ENCODE data around the gene NMNAT3. TPM values are rescaled to one million over a fixed set of nuclear protein-coding genes. Genes with fewer than 3 reads are reported as not detected.

The NMNAT3 gene
- polyA plus RNA-seq, 5 donors, result 5.0 to 6.8 (median 6.3) TPM

DNA sequence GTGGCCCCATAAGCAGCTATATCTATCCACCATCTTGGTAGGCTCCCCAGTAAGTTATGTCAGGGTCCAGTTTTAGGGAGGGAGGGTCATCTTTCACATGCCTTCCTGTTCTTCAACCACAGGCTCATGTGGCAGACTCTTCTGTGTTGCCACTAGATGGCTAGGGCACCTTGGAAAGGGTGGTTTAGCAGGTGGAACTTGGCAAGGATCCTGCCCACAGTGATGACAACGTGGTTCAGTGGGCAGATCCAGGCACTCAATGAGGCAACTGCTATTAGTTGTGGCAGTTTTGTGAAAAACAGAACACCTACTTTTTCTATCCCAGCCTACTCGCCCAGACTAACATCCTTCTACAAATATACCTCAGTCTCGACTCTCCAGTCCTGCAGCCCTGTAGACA, 131.0 kb downstream of the NMNAT3 start:
- no peak for DNase-seq

DNA sequence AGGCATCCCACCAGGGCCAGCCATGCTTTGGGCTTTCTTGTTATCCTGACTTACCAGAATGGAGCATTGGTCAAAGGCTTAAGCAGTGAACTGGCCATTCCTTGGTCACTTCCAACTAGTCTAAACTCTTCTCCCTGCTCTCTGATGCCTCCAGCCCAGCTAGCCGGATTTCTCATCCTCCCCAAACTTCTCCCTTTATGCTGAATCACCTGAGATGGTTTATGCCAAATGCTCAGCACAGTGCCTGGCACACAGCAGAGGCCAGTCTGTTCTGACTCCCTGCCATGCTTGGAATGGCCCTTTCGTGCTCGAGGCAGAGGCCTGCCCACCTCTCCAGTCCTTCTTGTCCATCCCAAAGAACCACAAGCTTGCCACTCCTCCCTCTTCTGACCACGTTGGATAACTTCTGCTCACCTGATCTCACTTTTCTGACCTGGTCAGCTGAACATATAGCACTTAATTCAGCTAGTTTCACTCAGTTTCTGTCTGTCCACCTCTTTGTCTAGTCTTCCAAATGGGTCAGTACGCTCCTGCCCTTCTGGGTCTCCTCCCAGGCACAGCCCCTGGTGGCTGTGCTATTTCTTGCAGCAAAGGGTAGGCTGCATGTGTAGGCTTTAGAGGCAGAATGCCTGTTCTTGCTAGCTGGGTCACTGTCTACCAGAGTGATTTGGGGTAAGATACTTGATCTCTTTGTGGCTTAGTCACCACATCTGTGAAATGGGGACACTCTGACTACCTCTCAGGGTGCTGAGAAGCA, 136.1 kb downstream of the NMNAT3 start:
- no peak for DNase-seq

DNA sequence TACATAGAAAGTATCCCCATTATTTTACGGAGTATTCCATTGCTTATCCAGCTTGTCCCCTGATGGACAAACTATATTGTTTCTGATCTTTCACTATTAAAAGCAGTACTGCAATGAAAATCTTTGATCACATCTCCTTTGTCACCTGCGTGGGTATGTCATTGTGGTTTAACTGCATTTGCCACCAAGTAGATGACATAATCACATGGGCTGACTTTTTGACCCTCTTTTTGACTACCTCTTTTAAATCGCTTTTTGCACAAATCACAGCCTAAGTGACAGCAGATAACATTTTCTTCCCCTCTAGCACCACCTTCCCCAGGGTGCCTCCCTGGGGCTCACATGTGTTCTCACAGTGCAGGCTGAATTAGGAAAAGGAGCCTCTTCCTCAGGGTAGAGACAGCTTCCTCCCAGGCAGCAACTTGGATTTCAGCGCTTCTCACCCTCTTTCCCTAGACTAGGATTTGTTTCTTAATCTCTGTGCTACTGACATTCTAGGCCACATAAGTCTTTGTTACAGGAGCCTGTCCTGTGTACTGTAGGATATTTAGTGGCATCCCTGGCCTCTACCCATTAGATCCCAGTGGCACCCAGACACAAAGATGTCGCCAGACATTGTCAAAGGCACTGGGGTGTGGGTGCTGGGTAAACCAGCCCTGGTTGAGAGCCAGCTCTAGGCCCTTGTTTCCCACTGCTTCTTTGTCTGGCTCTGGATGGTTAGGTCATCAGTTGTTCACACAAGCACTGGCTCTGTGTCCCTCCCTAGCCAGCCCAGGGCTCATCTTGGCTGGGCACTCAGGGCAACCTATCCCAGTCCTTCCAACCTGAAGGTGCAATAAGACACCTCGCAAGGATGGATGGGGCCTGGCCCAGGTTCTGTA, 136.9 kb downstream of the NMNAT3 start:
- DNase-seq, result no peak

DNA sequence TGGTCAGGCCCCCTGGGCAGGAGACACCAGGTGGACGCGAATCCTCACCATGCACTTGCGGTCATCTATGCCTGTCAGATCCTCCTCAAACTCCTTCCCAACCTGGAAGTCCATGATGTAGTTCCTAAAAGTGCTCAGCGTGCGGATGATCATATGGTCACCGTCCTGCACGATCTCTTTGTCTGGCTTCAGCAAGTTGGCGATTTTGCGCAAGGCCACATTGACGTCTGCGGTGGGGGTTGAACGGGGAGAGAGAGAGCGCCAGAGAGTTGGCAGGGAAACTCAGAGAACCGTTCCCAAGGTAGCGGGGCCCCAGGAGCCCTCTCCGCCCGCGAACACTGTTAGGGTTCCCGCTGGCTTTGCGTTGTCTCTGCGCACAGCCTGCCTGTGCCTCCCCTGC, 139.0 kb downstream of the NMNAT3 start:
- peak in 1 of 2 donors; percentile 70 for DNase-seq

DNA sequence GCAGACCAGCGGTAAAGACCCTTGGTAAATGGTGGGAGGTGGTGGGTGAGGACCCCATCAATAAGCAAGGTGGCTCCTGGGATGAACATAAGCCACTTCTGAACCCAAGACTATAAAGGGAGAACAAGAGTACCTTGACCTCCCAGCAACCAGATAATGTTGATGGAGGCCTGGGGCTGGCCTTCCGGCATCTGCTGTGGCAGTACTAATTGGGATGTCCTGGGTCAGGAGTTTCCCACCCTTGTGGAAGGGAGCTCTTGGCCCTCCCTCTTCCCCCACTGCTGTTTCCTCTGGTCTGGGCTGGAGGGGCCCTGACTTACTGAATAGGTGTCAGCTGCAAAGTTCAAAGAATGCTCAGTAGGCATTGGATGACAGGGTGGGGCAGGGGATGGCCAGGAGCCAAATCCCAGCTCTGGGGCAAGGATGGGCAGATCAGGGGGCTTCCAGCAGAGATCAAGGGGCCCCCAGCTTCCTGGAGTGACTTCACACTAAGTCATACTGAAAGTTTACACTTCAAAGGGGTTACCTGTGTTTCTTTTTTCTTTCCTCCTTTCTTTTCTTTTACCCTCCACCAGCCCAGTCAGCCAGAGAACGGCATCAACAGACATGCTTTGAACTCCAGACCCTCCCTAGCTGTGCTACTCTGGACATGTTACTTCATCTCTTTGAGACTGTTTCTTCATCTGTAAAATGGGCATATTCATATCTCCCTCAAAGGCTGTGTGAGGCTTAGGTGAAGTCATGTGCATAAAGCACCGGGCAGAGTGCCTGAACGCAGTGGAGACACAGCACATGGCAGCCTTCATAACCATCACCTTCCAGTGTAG, 139.8 kb downstream of the NMNAT3 start:
- no peak for DNase-seq

DNA sequence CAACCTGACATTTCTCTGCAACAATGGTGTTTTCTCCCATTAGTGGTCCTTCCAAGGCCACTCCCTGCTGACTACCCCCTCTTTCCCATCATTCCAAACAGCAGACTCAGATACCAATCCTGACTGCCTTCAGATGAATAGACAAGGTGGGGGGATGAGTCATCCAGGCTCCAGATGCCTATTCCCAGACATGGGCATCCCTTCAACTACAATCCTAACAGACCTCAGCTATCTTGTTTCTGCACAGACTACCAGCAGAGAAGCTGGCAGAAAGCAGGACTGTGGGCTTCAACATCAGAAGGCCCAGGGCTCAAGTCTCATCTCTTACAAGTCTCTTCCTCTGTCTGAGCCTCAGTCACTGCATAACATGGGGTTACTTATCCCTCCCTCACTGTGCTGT, 140.4 kb downstream of the NMNAT3 start:
- DNase-seq, result no peak

DNA sequence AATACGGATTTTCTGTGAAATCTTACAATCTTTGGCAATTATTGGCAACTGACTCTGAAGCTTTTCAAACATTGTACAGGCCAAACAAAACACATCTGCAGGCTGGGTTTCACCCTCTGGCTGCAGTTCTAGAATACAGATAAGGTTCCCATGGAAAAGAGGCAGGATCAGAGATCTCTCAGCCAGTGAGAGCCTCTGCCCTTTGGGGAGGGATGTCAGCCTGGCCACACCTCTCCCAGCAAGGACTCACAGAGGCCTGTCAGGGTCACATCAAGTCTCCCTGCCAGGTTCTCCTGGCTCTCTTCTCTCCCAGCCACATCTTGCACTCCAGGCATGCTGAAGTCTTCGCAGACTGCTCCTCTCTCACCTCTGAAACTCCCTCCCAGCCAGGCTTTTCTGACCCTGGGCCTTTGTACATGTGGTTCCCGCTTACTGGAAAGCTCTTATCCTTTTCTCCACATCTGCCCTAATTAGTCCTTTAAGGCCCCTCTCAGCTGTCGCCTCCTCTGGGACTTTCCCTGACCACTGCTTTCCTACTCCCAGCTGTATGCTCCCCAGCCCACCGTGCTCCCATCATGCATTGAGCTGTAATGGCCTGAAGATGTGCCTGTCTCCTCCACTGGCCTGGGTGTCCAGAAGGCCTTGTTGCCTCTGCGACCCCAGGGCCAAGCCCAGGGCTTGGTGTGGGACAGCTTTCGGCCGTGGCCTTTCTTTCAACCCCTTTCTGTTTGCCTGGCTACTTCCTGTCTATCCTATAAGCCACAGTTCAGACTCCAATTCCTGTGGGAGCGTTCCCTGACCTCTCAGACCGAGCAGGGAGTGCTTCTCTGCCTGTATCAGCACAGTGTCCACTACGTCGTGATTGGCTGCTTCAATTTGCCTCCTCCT, 142.5 kb downstream of the NMNAT3 start:
- DNase-seq, result peak in 1 of 2 donors; percentile 71

DNA sequence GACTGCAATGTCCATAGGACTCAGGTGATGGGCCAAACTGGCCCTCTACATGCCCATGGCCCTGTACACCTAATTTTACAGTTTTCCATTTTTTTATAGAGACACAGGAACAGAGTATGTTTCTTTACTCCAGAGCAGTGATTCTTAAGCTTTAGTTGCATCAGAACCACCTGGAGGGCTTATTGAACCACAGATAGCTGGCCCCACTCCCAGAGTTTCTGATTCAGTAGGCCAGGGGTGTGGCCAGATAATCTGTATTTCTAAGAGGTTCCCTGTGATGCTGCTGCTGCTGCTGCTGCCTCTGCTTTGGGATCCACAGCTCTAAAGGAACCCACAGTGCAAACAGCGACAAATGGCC, 143.3 kb downstream of the NMNAT3 start:
- no peak for DNase-seq

DNA sequence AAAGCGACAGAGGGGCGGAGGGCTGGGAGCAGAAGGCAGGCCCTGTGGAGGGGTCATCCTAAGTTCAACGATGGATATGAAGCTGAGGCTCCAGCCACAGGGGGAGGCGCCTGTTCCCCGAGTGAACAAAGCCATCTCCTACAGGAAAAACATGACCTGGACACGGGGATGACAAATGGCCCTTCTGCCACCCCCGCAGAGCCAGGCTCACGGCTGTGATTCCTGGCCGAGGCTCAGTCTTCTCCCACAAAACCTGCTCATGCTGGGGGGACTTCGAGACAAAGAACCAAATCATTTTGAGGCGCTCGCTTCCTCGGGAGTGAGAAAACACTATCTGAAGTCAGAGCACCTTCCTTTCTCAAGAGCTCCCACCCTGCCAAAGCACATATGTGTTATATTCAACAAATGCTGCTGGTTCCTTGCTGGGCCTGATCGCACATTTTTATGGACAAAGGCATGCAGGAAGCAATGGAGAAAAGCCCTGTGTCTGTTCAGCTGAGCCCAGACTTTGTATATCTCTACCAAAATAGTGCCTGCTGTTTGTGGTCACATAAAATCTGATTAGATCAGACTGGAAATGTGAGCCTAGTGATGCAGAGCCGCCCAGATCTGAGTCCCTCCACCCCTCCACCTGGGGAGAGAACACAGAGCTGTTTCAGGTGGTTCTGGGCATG, 143.9 kb downstream of the NMNAT3 start:
- peak in 1 of 2 donors; percentile 64 for DNase-seq

DNA sequence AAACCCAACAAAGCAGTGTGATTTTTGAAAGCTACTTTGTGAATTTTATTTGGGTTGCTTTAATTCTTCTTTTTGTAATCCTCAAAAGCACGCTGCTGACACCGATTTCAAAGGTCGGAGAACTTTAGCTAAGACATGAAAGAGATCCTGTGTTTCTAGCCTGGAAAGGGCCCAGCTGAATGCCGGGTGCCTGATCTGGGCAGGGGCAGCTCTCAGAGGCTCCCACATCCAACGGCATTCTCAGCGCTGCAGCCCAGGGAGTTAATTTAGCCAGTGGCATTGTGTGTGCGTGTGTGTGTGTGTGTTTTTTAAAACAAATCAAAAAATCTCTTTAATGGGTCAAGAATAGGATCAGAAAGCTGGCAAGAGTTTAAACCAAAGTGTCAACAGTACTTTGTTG, 144.8 kb downstream of the NMNAT3 start:
- no peak for DNase-seq

DNA sequence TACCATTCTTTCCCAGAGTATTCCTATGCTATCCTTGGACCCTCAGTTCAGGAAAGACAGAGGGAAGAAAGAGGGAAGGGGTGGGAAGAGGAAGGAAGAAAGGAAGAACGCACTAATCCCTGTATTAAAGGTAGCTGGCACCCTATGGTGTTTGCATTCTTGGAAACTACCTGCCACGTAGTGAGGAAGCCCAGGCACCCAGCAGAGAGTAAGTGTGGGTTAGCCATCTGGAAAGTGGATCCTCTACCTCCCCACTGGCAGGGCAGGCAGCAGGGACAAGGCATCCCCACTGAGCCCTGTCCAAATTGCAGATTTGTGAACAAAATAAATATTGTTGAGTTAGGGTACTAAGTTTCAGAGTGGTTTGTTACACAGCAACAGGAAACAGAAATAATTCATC, 147.1 kb downstream of the NMNAT3 start:
- no peak for DNase-seq

DNA sequence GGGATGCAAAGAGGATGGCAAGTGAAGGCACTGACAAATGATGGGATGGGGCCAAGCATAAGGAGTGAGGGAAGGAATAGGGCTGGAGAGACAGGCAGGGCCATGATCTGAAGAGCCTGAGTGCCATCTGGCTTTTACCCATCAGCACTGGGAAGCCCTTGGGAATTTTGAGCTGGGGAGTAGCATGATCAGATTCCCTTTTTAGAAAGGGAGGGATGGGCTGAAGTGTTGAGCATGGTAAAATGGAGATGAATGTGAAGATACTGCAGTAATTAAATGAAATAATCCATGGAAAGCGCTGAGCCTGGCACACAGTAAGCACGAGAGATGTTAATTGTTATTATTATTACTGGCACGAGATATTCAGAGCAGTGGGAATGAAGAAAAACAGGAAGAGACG, 148.1 kb downstream of the NMNAT3 start:
- no peak for DNase-seq

DNA sequence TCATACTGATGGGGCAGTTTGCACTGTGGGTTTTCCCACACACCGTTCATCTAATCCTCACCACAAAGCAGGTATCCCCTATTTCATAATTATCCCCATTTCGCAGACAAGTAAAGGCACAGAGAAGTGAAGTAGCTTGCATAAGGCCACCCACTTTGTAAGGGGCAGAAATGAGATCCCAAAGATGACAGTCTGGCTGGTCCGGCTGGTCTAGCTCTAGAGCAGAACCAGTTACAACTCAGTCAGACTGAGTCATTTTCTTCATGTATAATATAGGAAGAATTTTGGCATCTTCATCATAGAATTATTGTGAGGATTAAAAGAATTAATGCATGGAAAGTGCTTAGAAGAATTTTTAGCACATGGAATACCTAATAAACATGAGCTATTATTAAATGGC, 148.8 kb downstream of the NMNAT3 start:
- DNase-seq, result no peak

DNA sequence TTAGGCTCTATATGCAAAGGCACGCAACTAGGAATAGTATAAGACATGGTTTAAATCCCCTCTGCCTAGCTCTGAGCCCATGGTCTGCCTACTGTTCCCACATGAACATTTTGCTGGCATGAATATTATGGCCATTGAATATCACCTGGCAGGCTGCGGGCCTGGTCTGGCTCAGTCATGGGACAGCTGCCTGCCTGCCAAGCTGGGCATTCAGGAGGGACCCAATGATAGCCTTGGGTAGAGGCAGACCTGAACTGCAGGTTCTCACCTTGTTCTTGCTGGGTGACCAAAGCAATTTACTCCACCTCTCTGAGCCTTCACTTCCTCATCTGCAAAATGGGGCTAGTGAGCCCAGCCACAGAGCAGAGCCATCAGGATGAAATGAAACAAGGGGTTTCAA, 149.5 kb downstream of the NMNAT3 start:
- DNase-seq, result no peak

DNA sequence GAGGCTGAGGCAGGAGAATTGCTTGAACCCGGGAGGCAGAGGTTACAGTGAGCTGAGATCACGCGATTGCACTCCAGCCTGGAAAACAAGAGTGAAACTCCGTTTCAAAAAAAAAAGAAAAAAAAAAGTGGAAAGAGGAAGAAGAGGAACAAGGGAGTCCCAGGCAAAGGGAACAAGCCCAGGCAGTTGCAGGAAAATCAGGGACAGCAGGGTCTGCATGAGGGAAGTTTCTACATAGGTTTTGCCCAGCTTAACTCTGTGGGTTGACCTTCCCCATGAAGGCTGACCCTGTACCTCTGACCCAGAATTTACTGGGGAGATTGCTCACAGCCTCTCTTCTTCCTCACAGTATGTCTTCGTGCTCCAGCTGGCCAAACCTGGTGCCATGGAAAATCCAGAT, 150.5 kb downstream of the NMNAT3 start:
- DNase-seq, result no peak

DNA sequence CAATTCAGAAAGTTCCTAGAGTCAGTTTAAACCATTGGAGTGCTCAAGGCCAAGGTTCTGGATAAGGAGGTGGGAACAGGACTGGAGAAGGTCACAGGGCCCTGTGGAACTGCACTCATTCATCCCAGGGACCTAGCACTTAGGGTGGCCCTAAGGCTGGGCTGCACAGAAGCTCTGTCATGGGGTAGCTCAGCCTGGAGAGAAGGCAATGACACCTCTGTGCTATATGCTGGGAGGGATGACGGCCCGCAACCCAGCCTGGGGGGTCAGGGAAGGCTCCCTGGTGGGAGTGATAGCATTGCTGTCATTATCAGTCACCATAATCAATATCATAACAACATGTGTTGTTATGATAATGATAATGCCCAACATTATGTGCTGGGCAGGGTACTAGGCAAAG, 151.6 kb downstream of the NMNAT3 start:
- DNase-seq, result no peak

DNA sequence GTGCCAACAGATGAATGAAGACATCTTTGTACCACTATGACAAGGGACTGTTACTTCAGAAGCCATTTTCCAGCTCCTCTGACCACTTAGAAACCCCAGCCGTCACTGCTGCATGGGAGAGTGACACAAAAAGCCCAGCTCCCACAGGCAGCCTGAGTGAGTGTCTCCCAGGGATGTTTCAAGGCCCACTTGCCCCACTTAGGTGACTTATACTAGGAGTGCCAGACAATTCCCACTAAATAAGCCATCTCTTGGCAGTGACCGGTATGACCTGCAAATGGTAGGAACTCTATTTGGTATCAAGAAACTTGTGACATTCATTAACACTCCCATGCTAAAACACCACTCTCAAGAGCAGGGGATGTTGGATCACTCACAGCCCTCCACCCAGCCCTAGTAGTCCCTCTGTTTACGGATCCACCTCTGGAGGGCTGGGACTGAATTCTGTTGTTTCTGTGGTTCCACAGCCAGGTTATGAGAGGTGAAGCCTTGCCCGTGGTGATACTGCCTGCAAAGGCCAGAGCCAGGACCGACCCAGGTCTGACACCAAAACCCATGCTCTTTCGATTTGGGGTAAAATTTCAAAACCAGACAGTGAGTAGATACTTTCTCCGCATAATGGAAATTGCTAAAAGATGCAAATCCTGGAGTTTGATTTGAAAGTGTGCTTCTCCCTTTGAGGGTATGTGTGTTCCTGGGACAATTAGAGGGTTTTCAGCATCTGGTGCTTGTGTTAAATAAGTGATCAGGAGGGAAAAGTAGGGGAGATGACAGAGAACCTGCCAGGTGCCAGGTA, 152.7 kb downstream of the NMNAT3 start:
- no peak for DNase-seq

DNA sequence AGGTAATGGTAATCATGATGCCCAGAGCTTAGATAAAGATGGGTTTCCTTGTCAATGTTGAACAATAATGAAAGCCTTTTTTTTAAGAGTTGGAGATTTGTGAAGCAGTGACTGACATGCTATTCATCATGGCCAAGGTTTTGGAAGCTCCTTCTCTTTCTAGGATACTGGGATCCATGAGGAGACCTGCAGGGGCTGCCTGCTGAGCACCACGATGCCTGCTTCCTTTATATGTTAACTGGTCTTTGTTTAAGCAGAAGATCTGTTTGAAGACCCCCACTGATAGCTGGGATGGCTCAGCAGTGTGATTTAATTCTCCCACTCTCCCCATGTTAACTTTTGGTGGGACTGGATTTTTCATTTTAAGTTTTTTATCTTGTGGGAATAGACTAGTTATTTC, 154.1 kb downstream of the NMNAT3 start:
- no peak for DNase-seq

DNA sequence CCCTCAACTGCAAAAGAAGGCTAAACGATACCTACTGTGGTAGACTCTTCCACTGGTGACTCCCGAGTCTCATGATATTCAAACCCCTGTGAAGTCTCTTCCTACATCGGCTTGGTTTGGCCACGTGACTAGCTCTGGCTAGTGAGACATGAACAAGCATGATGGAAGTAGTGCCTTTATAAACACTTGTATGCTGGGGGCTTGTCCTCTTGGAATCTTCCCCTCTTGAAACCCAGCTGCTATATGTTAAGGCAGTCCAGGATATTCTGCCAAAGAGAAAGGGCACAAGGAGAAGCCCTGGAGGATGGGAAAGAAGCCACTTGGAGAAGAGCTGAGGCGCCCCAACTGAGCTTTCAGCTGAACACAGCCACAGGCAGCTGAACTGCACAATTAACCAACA, 154.6 kb downstream of the NMNAT3 start:
- DNase-seq, result no peak

DNA sequence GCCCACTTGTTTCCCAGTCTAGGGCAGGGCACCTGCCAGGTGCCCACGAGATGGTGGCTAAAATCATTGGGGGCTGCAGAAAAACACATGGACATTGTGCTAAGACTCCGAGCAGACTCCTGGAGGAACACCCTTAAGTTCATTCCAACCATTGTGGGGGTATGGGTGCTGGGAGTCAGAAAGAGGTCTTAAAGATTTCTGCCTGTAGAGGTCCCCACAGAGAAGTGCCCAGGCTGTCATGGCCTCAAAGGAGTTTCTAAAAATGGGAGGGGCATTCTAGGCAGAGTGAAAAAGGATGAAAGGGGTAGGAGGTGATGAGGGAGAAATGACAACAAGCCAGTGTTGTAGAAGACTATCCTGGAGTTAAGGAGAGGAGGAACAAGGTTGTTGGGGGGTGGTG, 155.4 kb downstream of the NMNAT3 start:
- no peak for DNase-seq
